ENCODE measurements around the gene CPD.
A peak's percentile ranks its signal among the peaks of the same experiment; 100 is the strongest.

CPD gene

GRCh38 chr17:30354701-30355100, 24.0 kb upstream of the CPD start:
- no peak for DNase-seq (ENCODE audit: low spot score)

DNA sequence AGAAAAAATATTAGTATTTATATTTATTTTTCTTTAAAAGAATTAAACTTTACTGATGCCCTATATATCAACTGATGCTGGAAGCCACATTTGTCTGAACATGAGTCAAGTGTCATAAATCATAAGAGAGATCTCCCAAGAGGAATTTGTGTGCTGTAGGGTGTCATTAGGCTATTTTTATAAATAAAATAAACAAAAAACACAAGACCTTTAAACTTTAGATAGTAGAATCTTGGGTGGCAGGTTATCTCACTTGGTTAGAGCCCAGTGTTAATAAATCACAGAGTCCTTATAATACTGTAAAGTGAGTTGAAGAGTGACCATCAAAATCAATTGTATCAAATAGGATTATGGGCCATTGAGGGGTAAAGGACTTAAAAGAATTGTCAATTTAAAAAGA, 21.3 kb upstream of the CPD start:
- DNase-seq (ENCODE audit: low spot score) = no peak

DNA sequence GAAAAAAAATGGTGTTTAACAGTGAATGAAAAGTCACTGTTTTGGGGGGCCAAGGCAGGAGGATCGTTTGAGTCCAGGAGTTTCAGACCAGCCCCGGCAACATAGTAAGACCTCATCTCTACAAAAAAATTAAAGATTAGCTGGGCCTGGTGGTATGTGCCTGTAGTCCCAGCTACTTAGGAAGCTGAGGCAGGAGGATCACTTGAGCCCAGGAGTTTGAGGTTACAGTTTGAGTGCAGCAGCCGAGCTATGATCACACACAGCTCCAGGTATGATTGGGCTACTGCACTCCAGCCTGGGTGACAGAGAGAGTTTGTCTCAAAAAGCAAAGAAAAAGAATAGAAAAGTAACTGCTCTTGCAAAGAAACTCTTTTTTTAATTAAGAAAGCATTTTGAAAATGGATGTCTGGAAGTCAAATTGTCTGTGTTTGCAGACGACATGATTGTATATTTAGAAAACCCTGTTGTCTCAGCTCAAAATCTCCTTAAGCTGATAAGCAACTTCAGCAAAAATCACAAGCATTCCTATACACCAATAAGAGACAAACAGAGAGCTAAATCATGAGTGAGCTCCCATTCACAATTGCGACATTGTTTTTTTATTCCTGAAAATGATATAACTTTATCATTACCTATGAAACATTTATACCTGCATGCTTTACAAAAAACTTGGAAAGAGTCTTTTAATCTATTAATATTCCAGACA, 20.5 kb upstream of the CPD start:
- no peak for DNase-seq (ENCODE audit: low spot score)

GRCh38 chr17:30360086-30360808, 18.5 kb upstream of the CPD start:
- DNase-seq (ENCODE audit: low spot score) = no peak

DNA sequence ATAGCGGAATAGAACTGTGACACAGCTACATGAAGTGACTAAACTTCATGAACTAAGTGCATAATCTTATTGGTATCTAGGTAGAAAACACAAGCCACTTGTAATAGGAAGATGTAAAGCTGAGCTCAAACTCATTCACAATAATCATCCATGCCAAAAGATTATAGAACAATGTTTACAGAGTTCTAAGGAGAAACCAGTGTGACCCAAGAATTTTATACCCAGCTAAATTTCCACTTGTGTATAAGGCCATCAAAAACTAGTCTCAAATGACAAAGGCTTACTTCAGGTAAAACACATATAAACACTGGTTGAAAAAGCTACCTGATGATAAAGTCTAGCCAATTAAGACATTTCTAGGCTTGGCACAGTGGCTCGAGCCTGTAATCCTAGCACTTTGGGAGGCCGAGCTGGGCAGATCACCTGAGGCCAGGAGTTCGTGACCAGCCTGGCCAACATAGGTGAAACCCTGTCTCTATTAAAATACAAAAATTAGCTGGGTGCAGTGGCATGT, 16.9 kb upstream of the CPD start:
- no peak for DNase-seq (ENCODE audit: low spot score)

DNA sequence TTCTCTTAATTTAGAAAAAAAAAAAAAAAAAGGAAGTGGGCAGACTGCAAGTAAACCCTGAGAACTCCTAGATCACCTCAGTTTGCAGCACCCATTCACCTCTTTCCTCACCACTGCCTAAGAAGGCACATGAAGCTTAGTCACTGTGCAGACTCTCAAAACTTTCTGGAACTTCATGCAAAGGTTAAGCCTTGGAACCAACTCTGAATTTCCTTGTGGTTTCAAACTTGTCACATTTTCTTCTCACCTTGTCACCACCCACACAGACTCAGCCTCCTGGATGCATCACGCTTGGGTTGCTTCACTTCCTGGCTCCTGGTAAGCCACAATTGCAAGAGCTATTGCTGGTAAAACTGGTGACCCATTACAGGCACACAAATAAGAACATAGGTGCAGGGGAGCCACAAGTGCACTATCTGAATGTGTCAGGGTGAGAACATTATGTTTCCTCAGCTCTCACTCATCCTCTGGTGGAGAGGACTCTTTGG, 15.0 kb upstream of the CPD start:
- no peak for DNase-seq (ENCODE audit: low spot score)

DNA sequence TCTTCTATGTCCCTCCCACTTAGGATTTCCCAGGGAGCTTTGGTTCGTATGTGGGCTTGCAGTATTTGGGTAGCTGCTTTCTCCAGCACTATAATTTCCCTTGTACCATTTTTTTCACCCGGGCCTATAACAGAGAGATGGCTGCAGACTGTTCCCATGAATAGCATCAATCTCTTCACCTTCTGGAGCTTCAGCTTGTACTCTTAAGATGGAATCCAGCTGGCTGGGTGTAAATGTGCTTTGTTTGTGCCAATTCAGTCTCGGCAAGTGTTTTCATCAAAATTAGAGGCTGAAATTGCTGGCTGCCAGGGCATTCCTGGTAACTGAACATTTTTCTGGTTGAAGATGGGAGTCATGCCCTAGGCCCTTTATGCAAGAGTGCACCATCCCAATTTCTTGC, 12.2 kb upstream of the CPD start:
- DNase-seq (ENCODE audit: low spot score) = no peak

DNA sequence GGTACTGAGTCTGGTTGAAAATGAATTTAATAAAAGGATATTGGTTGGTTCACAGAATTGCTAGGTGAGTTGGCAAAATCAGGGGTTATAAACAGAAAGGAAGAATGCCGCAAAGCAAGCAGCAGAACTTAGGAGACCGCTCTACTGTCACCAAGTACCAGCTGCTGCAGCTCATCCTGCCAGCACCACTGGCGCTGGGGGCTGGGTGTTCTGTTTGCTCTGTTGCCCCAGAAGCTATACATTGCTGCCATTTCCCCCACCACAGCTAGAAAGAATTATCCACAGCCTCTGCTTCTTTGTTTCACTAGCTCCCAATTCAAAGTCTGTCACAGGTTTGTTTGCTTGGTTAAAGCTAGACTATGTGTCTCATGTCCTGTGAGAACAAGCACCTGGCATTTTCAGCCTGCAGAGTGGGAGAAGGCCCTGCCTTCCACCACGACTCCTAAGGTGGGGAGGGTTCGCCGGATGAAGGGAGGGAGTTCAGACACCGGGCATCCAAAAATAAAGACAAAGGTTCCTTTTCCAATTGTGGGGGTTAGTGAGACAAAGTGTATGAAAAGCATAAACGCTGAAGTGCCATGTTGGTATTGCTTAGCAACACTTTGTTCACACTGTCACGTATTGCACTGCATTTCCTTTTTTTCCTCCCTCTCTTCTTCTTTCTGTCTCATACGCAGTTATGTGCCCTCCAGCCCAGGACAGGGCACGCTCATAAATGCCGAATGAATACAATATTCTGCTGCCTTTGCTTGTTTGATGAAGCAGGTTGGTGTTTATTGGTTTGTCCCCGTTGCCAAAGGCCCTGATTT, 9.6 kb upstream of the CPD start:
- DNase-seq (ENCODE audit: low spot score) = no peak

GRCh38 chr17:30369995-30370394, 8.7 kb upstream of the CPD start:
- DNase-seq (ENCODE audit: low spot score) = no peak

GRCh38 chr17:30372755-30373154, 6.0 kb upstream of the CPD start:
- DNase-seq (ENCODE audit: low spot score) = no peak

- no peak for DNase-seq (ENCODE audit: low spot score)
Observed at GRCh38 chr17:30375661-30376060, 3.1 kb upstream of the CPD start.

- no peak for DNase-seq (ENCODE audit: low spot score)
Observed at GRCh38 chr17:30376621-30377452, 1.9 kb upstream of the CPD start.

- DNase-seq (ENCODE audit: low spot score) = no peak
Observed at GRCh38 chr17:30377574-30378240, 1.0 kb upstream of the CPD start.

GRCh38 chr17:30378241-30378824, 394 bp upstream of the CPD start:
- peak; percentile 61 for DNase-seq (ENCODE audit: low spot score)

DNA sequence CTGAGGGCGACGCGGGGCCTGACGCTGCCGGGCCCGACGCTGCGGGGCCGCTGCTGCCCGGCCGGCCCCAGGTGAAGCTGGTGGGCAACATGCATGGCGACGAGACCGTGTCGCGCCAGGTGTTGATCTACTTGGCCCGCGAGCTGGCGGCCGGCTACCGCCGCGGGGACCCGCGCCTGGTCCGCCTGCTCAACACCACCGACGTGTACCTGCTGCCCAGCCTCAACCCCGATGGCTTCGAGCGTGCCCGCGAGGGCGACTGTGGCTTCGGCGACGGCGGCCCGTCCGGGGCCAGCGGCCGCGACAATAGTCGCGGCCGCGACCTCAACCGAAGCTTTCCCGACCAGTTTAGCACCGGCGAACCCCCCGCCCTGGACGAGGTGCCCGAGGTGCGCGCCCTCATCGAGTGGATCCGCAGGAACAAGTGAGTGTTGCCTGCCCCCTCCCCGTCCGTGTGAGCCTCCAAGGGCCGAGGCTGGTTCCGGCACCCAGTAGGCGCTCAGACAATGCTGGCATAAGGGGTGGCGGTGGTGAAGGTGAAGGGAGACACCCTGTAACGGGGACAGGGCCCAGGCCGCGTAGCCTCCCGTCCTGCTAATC, 676 bp downstream of the CPD start:
- DNase-seq (ENCODE audit: low spot score) = peak; percentile 51

- no peak for DNase-seq (ENCODE audit: low spot score)
Observed at GRCh38 chr17:30379903-30380381, 1.2 kb downstream of the CPD start.

GRCh38 chr17:30380643-30381339, 2.1 kb downstream of the CPD start:
- no peak for DNase-seq (ENCODE audit: low spot score)

DNA sequence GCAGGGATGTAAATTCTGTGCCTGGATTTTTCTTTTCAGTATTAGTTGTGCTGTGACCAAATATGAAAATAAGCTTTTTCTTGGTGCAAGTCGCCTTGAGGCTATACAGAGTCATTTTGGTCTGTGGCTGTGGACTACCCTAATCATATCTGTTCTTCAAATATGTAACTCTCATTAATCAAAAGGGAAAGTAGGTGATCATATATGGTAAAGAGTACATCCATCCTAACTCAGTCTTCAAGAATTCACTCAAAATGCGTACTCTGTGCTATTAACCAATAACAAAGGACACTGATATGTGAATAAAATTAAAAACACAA, 2.6 kb downstream of the CPD start:
- no peak for DNase-seq (ENCODE audit: low spot score)

- DNase-seq (ENCODE audit: low spot score) = no peak
Observed at GRCh38 chr17:30382345-30382744, 3.6 kb downstream of the CPD start.
